Inflammatory macrophage treated with lipopolysaccharide for 4 hours (primary cell): ENCODE data around the gene NF1.
A peak's percentile ranks its signal among the peaks of the same experiment; 100 is the strongest.
"Not testable (repeated sequence)": the region's sequence is repeated elsewhere in the genome, so short reads cannot be mapped to it uniquely, and the experiment has no call there.

ENCODE experiments used
- DNase-seq: peaks from one replicate; pipeline ENCODE4 v3.0.0-alpha.2; 2020

NF1 gene

GRCh38 chr17:31130286-31131224 is 35.8 kb downstream of the NF1 start:
- DNase-seq: no peak

- no peak for DNase-seq
Observed at GRCh38 chr17:31131299-31131698, 36.5 kb downstream of the NF1 start.

- peak; percentile 39 for DNase-seq
Observed at GRCh38 chr17:31132977-31133376, 38.2 kb downstream of the NF1 start.

- DNase-seq: no peak
Observed at GRCh38 chr17:31134576-31134975, 39.8 kb downstream of the NF1 start.

GRCh38 chr17:31136319-31136718 is 41.5 kb downstream of the NF1 start:
- no peak for DNase-seq

GRCh38 chr17:31140111-31140510 is 45.3 kb downstream of the NF1 start:
- DNase-seq: no peak

GRCh38 chr17:31144428-31144827 is 49.7 kb downstream of the NF1 start:
- no peak for DNase-seq

GRCh38 chr17:31144836-31145235 is 50.1 kb downstream of the NF1 start:
- DNase-seq: no peak

GRCh38 chr17:31147507-31148202 is 52.9 kb downstream of the NF1 start:
- DNase-seq: no peak

- DNase-seq: no peak
Observed at GRCh38 chr17:31148205-31148604, 53.4 kb downstream of the NF1 start.

GRCh38 chr17:31152271-31152670 is 57.5 kb downstream of the NF1 start:
- DNase-seq: no peak

- no peak for DNase-seq
Observed at GRCh38 chr17:31155208-31155810, 60.5 kb downstream of the NF1 start.

GRCh38 chr17:31156326-31156725 is 61.5 kb downstream of the NF1 start:
- DNase-seq: no peak

GRCh38 chr17:31156864-31157263 is 62.1 kb downstream of the NF1 start:
- not testable (repeated sequence) for DNase-seq

GRCh38 chr17:31158746-31159377 is 64.1 kb downstream of the NF1 start:
- peak; percentile 12 for DNase-seq

- no peak for DNase-seq
Observed at GRCh38 chr17:31163091-31163781, 68.5 kb downstream of the NF1 start.

GRCh38 chr17:31167111-31167510 is 72.3 kb downstream of the NF1 start:
- no peak for DNase-seq

GRCh38 chr17:31171701-31172100 is 76.9 kb downstream of the NF1 start:
- no peak for DNase-seq

GRCh38 chr17:31172388-31172787 is 77.6 kb downstream of the NF1 start:
- DNase-seq: no peak

- DNase-seq: no peak
Observed at GRCh38 chr17:31174215-31174614, 79.4 kb downstream of the NF1 start.

- no peak for DNase-seq
Observed at GRCh38 chr17:31175237-31175636, 80.5 kb downstream of the NF1 start.

- DNase-seq: not testable (repeated sequence)
Observed at GRCh38 chr17:31176143-31176542, 81.4 kb downstream of the NF1 start.

- DNase-seq: not testable (repeated sequence)
Observed at GRCh38 chr17:31178951-31179350, 84.2 kb downstream of the NF1 start.
